Vagina (tissue), 2 donors: ENCODE measurements around the gene PTPRD. TPM values are rescaled to one million over a fixed set of nuclear protein-coding genes. Genes with fewer than 3 reads are reported as not detected.

ENCODE experiments used
- DNase-seq, 2 donors: peaks; one replicate each; pipeline ENCODE4 v3.0.0-alpha.2; 2017; ENCODE audit errors: extremely low spot score in 2 of 2
- H3K27ac ChIP-seq: fragments of 200-600 bp; sonication (generic); one replicate; pipeline ENCODE4 v1.5.1; 2019
- H3K27me3 ChIP-seq: fragments of 200-600 bp; sonication (generic); one replicate; pipeline ENCODE4 v1.5.1; 2019
- H3K36me3 ChIP-seq, 2 donors: fragments of 200-600 bp; sonication (generic); one replicate each; pipeline ENCODE4 v1.5.1; 2017 to 2019
- H3K4me1 ChIP-seq: fragments of 200-600 bp; sonication (generic); one replicate; pipeline ENCODE4 v1.5.1; 2019
- H3K4me3 ChIP-seq, 2 donors: fragments of 200-600 bp; sonication (generic); 1 replicate in 1 of 2; 2 replicates in 1 of 2; pipeline ENCODE4 v1.5.1; 2016 to 2019
- H3K9me3 ChIP-seq: fragments of 200-600 bp; sonication (generic); one replicate; pipeline ENCODE4 v1.5.1; 2019
- POLR2A ChIP-seq, 2 donors: fragments of 450-650 bp; IDR thresholded peaks; one replicate each; pipeline ENCODE4 v1.6.1; 2017; ENCODE audit warnings: antibody characterized with exemption in 2 of 2, mild to moderate bottlenecking in 2 of 2, moderate library complexity in 2 of 2
- POLR2AphosphoS5 ChIP-seq, 2 donors: sonication (generic); formaldehyde crosslinking; IDR thresholded peaks; one replicate each; pipeline ENCODE4 v1.9.0; 2017; ENCODE audit warnings: antibody characterized with exemption in 2 of 2, mild to moderate bottlenecking in 2 of 2, low read depth in 1 of 2; ENCODE audit not compliant: insufficient read depth in 1 of 2
- intact Hi-C: fragments of 100-400 bp; cut with DNase I; formaldehyde crosslinking; loops from one replicate; pipeline ENCODE4 v1.15.1; 2023
- total RNA-seq: library from RNA; depleted of rRNA; stranded (reverse); fragments of >200 nt; gene quantifications from one replicate; pipeline ENCODE4 v1.2.3, GENCODE V29; 2016
- TF ChIP-seq, protein P1 (sequence below), 3 experiments: fragments of 450-650 bp in 2 of 3; fragments of 200-600 bp in 1 of 3; sonication (generic) in 1 of 3; IDR thresholded peaks; one replicate each; pipeline ENCODE4 v1.5.1; 2017 to 2019; ENCODE audit warnings: antibody characterized with exemption in 3 of 3, mild to moderate bottlenecking in 2 of 3, moderate library complexity in 2 of 3

The PTPRD gene
- total RNA-seq, 1 donor from 2014 or later: 10.3 TPM

DNA sequence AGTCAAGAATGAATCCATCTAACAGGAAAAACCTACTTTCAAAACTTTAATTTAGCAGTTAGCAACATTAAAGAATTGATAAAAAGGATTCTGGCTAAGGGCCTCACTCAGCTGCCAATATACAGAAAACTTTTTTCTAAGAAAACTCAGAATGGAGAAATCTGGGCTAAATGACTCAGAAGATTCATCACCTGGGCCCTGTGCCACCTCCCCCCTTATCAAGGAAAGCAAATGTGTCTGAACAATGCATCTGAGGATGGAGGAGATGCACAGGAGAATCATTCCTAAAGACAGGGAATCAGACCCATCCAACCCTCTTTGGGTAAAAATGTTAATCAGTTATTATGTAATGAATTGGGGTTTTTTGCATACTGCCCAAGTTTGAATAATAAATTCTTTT is 2221.2 kb downstream of the PTPRD start:
- no peak overlapping the region for H3K27ac ChIP-seq
- H3K36me3 ChIP-seq: no peaks in the 10 kb centered on the region
- intact Hi-C loops: no loop called here
- no peak for DNase-seq
- H3K4me1 ChIP-seq: no peaks in the 10 kb centered on the region
- H3K4me3 ChIP-seq: no peak overlapping the region
- TF ChIP-seq, protein P1, sequence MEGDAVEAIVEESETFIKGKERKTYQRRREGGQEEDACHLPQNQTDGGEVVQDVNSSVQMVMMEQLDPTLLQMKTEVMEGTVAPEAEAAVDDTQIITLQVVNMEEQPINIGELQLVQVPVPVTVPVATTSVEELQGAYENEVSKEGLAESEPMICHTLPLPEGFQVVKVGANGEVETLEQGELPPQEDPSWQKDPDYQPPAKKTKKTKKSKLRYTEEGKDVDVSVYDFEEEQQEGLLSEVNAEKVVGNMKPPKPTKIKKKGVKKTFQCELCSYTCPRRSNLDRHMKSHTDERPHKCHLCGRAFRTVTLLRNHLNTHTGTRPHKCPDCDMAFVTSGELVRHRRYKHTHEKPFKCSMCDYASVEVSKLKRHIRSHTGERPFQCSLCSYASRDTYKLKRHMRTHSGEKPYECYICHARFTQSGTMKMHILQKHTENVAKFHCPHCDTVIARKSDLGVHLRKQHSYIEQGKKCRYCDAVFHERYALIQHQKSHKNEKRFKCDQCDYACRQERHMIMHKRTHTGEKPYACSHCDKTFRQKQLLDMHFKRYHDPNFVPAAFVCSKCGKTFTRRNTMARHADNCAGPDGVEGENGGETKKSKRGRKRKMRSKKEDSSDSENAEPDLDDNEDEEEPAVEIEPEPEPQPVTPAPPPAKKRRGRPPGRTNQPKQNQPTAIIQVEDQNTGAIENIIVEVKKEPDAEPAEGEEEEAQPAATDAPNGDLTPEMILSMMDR (IDR thresholded peaks at IDR 0.05): no peak
- TF ChIP-seq POLR2A (IDR thresholded peaks at IDR 0.05) (no peak), POLR2AphosphoS5 (IDR thresholded peaks at IDR 0.05; ENCODE audit: insufficient read depth in 1 of 2, low read depth in 1 of 2) (no peak)
- no peaks in the 10 kb centered on the region for H3K27me3 ChIP-seq
- H3K9me3 ChIP-seq: no peaks in the 10 kb centered on the region

- intact Hi-C loops: no loop called here
- no peak for DNase-seq
Observed at GRCh38 chr9:8391132-8391531, 2221.7 kb downstream of the PTPRD start.

GRCh38 chr9:8390571-8390970 is 2222.2 kb downstream of the PTPRD start:
- H3K9me3 ChIP-seq: no peaks in the 10 kb centered on the region
- H3K27ac ChIP-seq: no peak overlapping the region
- H3K27me3 ChIP-seq: no peaks in the 10 kb centered on the region
- H3K36me3 ChIP-seq: no peaks in the 10 kb centered on the region
- TF ChIP-seq, protein P1 (IDR thresholded peaks at IDR 0.05): no peak
- TF ChIP-seq POLR2A (IDR thresholded peaks at IDR 0.05) (no peak), POLR2AphosphoS5 (IDR thresholded peaks at IDR 0.05; ENCODE audit: insufficient read depth in 1 of 2, low read depth in 1 of 2) (no peak)
- H3K4me1 ChIP-seq: no peaks in the 10 kb centered on the region
- DNase-seq: no peak
- intact Hi-C loops: no loop called here
- H3K4me3 ChIP-seq: no peak overlapping the region

More at GRCh38 chr9:8391132-8391531, 2221.7 kb downstream of the PTPRD start:
- TF ChIP-seq POLR2AphosphoS5 (IDR thresholded peaks at IDR 0.05; ENCODE audit: insufficient read depth in 1 of 2, low read depth in 1 of 2): no peak
- TF ChIP-seq POLR2A (IDR thresholded peaks at IDR 0.05): no peak
- TF ChIP-seq, protein P1 (IDR thresholded peaks at IDR 0.05): no peak
- no peak overlapping the region for H3K27ac ChIP-seq
- no peak overlapping the region for H3K4me3 ChIP-seq
- H3K4me1 ChIP-seq: no peaks in the 10 kb centered on the region
- no peaks in the 10 kb centered on the region for H3K36me3 ChIP-seq
- H3K9me3 ChIP-seq: no peaks in the 10 kb centered on the region
- no peaks in the 10 kb centered on the region for H3K27me3 ChIP-seq

DNA sequence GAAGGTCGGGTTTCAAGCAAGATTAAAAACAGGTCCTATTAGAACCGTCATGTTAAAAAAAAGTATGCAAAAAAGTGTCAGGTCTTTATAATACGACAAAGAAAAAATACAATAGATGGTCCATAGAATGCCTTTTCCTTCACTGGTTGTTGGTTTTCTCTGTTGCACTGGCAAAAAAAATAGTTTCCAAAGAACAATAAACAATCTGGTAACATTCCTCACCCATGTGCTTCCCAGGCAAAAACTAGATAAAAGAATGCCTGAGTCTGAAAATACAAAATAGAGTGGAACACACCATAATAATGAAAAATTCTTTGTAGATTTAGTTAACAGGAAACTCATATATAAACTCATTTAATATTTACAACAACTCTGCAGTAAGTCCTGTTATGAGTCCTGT is 2223.3 kb downstream of the PTPRD start:
- intact Hi-C loops: no loop called here
- Histone ChIP-seq H3K27ac (no peak overlapping the region), H3K36me3 (no peaks in the 10 kb centered on the region), H3K4me3 (no peak overlapping the region), H3K9me3 (no peaks in the 10 kb centered on the region), H3K27me3 (no peaks in the 10 kb centered on the region), H3K4me1 (no peaks in the 10 kb centered on the region)
- DNase-seq: no peak
- TF ChIP-seq POLR2AphosphoS5 (IDR thresholded peaks at IDR 0.05; ENCODE audit: insufficient read depth in 1 of 2, low read depth in 1 of 2) (no peak), POLR2A (IDR thresholded peaks at IDR 0.05) (no peak)

DNA sequence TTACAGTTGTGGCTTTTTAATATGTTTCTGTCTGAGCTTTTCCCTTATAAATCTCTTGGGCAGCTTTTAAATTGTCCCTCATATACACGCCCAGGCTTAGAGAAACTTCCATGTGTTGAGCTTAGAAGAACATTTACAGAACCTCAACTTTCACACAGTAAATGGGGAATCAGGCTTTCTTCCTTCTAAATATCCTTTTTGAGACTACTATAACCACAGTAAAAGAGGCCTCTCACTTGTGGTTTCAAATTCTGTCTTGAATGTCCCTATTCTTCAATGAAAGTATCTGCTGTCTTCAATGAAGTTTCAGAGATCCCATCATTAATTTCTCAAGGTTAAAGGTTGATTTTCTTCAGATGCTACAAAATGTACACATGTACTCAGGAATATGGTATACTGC is 2224.7 kb downstream of the PTPRD start:
- no peak for DNase-seq
- Histone ChIP-seq H3K4me3 (no peak overlapping the region), H3K27ac (no peak overlapping the region), H3K9me3 (no peaks in the 10 kb centered on the region), H3K36me3 (no peaks in the 10 kb centered on the region), H3K27me3 (no peaks in the 10 kb centered on the region), H3K4me1 (no peaks in the 10 kb centered on the region)
- intact Hi-C loops: no loop called here
- TF ChIP-seq POLR2A (IDR thresholded peaks at IDR 0.05) (no peak), POLR2AphosphoS5 (IDR thresholded peaks at IDR 0.05; ENCODE audit: insufficient read depth in 1 of 2, low read depth in 1 of 2) (no peak)
- TF ChIP-seq, protein P1 (IDR thresholded peaks at IDR 0.05): no peak
